HEK293 (cell line): ENCODE data around the gene MAP2.

ENCODE experiments used
- CTCF ChIP-seq: fragments of 450-650 bp; formaldehyde crosslinking; IDR thresholded peaks from 2 replicates; pipeline ENCODE4 v1.5.1; 2016; ENCODE audit warnings: missing biosample characterization, missing genetic modification characterization
- GLIS2 ChIP-seq: fragments of 450-650 bp; formaldehyde crosslinking; IDR thresholded peaks from 2 replicates; pipeline ENCODE4 v1.5.1; 2016; ENCODE audit warnings: missing biosample characterization, missing genetic modification characterization
- KLF1 ChIP-seq: fragments of 450-650 bp; formaldehyde crosslinking; IDR thresholded peaks from 2 replicates; pipeline ENCODE4 v1.5.1; 2016; ENCODE audit warnings: missing biosample characterization, missing genetic modification characterization
- KLF8 ChIP-seq: fragments of 450-650 bp; formaldehyde crosslinking; IDR thresholded peaks from 2 replicates; pipeline ENCODE4 v1.5.1; 2016; ENCODE audit warnings: missing biosample characterization, missing genetic modification characterization
- OVOL3 ChIP-seq: fragments of 450-650 bp; formaldehyde crosslinking; IDR thresholded peaks from 2 replicates; pipeline ENCODE4 v1.5.1; 2016; ENCODE audit warnings: missing biosample characterization, missing genetic modification characterization
- PRDM6 ChIP-seq: fragments of 450-650 bp; formaldehyde crosslinking; IDR thresholded peaks from 2 replicates; pipeline ENCODE4 v1.5.1; 2017; ENCODE audit warnings: missing biosample characterization, missing genetic modification characterization
- REPIN1 ChIP-seq: fragments of 450-650 bp; formaldehyde crosslinking; IDR thresholded peaks from 2 replicates; pipeline ENCODE4 v1.5.1; 2017; ENCODE audit warnings: missing biosample characterization, missing genetic modification characterization, low read depth
- SCRT1 ChIP-seq: fragments of 450-650 bp; formaldehyde crosslinking; IDR thresholded peaks from 2 replicates; pipeline ENCODE4 v1.5.1; 2016; ENCODE audit warnings: missing biosample characterization, missing genetic modification characterization, borderline replicate concordance
- SP3 ChIP-seq: fragments of 450-650 bp; formaldehyde crosslinking; IDR thresholded peaks from 2 replicates; pipeline ENCODE4 v1.5.1; 2016; ENCODE audit warnings: missing biosample characterization, missing genetic modification characterization
- ZBTB1 ChIP-seq: fragments of 450-650 bp; formaldehyde crosslinking; IDR thresholded peaks from 2 replicates; pipeline ENCODE4 v1.5.1; 2016; ENCODE audit warnings: missing biosample characterization, missing genetic modification characterization
- ZBTB21 ChIP-seq: fragments of 450-650 bp; formaldehyde crosslinking; IDR thresholded peaks from 2 replicates; pipeline ENCODE4 v1.5.1; 2017; ENCODE audit warnings: missing biosample characterization, missing genetic modification characterization
- ZBTB49 ChIP-seq: fragments of 450-650 bp; formaldehyde crosslinking; IDR thresholded peaks from 2 replicates; pipeline ENCODE4 v1.5.1; 2016; ENCODE audit warnings: missing biosample characterization, missing genetic modification characterization, low read depth
- ZBTB7A ChIP-seq: fragments of 450-650 bp; formaldehyde crosslinking; IDR thresholded peaks from 2 replicates; pipeline ENCODE4 v1.5.1; 2016; ENCODE audit warnings: low read depth, missing biosample characterization, missing genetic modification characterization
- ZNF169 ChIP-seq: fragments of 450-650 bp; formaldehyde crosslinking; IDR thresholded peaks from 2 replicates; pipeline ENCODE4 v1.5.1; 2016; ENCODE audit warnings: missing biosample characterization, missing genetic modification characterization
- ZNF18 ChIP-seq: fragments of 450-650 bp; formaldehyde crosslinking; IDR thresholded peaks from 2 replicates; pipeline ENCODE4 v1.5.1; 2016; ENCODE audit warnings: missing biosample characterization, missing genetic modification characterization
- ZNF211 ChIP-seq: fragments of 450-650 bp; formaldehyde crosslinking; IDR thresholded peaks from 2 replicates; pipeline ENCODE4 v1.5.1; 2016; ENCODE audit warnings: low read depth, missing biosample characterization, missing genetic modification characterization
- ZNF23 ChIP-seq: fragments of 450-650 bp; formaldehyde crosslinking; IDR thresholded peaks from 2 replicates; pipeline ENCODE4 v1.5.1; 2016; ENCODE audit warnings: missing biosample characterization, missing genetic modification characterization, borderline replicate concordance
- ZNF24 ChIP-seq: fragments of 450-650 bp; formaldehyde crosslinking; IDR thresholded peaks from 2 replicates; pipeline ENCODE4 v1.5.1; 2016; ENCODE audit warnings: missing biosample characterization, missing genetic modification characterization
- ZNF26 ChIP-seq: fragments of 450-650 bp; formaldehyde crosslinking; IDR thresholded peaks from 2 replicates; pipeline ENCODE4 v1.5.1; 2016; ENCODE audit warnings: missing biosample characterization, missing genetic modification characterization
- ZNF274 ChIP-seq, 2 experiments: fragments of 200-500 bp in 1 of 2; fragments of 450-650 bp in 1 of 2; sonication (Bioruptor generic) in 1 of 2; formaldehyde crosslinking in 1 of 2; IDR thresholded peaks; 2 replicates each; pipeline versions ENCODE4 v1.5.1 to v1.6.1; 2014 to 2016; ENCODE audit warnings: borderline replicate concordance in 1 of 2, inconsistent platforms in 1 of 2, low read length in 1 of 2, missing biosample characterization in 1 of 2, missing genetic modification characterization in 1 of 2
- ZNF423 ChIP-seq: fragments of 450-650 bp; formaldehyde crosslinking; IDR thresholded peaks from 2 replicates; pipeline ENCODE4 v1.5.1; 2016; ENCODE audit warnings: missing biosample characterization, missing genetic modification characterization
- ZNF501 ChIP-seq: fragments of 450-650 bp; formaldehyde crosslinking; IDR thresholded peaks from 2 replicates; pipeline ENCODE4 v1.5.1; 2016; ENCODE audit warnings: missing biosample characterization, missing genetic modification characterization
- ZNF510 ChIP-seq: fragments of 450-650 bp; formaldehyde crosslinking; IDR thresholded peaks from 2 replicates; pipeline ENCODE4 v1.5.1; 2018; ENCODE audit warnings: mild to moderate bottlenecking, missing genetic modification characterization, missing biosample characterization; ENCODE audit not compliant: insufficient replicate concordance
- ZNF544 ChIP-seq: fragments of 450-650 bp; formaldehyde crosslinking; IDR thresholded peaks from 2 replicates; pipeline ENCODE4 v1.5.0; 2017; ENCODE audit warnings: missing biosample characterization, missing genetic modification characterization
- ZNF626 ChIP-seq: fragments of 450-650 bp; sonication (Bioruptor Pico); formaldehyde crosslinking; IDR thresholded peaks from 2 replicates; pipeline ENCODE4 v1.5.1; 2018; ENCODE audit warnings: missing biosample characterization, missing genetic modification characterization, inconsistent platforms
- ZNF654 ChIP-seq: fragments of 450-650 bp; formaldehyde crosslinking; IDR thresholded peaks from 2 replicates; pipeline ENCODE4 v1.5.1; 2016; ENCODE audit warnings: low read depth, missing biosample characterization, missing genetic modification characterization
- ZNF664 ChIP-seq: fragments of 450-650 bp; formaldehyde crosslinking; IDR thresholded peaks from 2 replicates; pipeline ENCODE4 v1.5.1; 2016; ENCODE audit warnings: missing biosample characterization, missing genetic modification characterization
- ZNF677 ChIP-seq: fragments of 450-650 bp; IDR thresholded peaks from 2 replicates; pipeline ENCODE4 v1.5.0; 2018; ENCODE audit warnings: missing biosample characterization, mild to moderate bottlenecking, missing genetic modification characterization, moderate library complexity
- ZNF704 ChIP-seq: fragments of 450-650 bp; formaldehyde crosslinking; IDR thresholded peaks from 2 replicates; pipeline ENCODE4 v1.5.1; 2016; ENCODE audit warnings: missing biosample characterization, missing genetic modification characterization
- ZNF843 ChIP-seq: fragments of 450-650 bp; formaldehyde crosslinking; IDR thresholded peaks from 2 replicates; pipeline ENCODE4 v1.5.1; 2016; ENCODE audit warnings: missing biosample characterization, missing genetic modification characterization

The MAP2 gene

GRCh38 chr2:209476367-209477208 lies 52.7 kb downstream of the MAP2 start (continued):
- TF ChIP-seq ZNF18 (tag by site-specific recombination), result no peak
- TF ChIP-seq CTCF (tag by site-specific recombination), result no peak
- no peak for TF ChIP-seq ZNF274 (IDR thresholded peaks at IDR 0.05; ENCODE audit: low read length)
- no peak for TF ChIP-seq ZNF274 (tag by site-specific recombination; IDR thresholded peaks at IDR 0.05; ENCODE audit: borderline replicate concordance)
- TF ChIP-seq ZBTB7A (tag by site-specific recombination), result no peak
- peak; percentile 64 for TF ChIP-seq KLF8 (tag by site-specific recombination)
- no peak for TF ChIP-seq ZNF423
- no peak for TF ChIP-seq KLF1
- TF ChIP-seq SP3 (tag by site-specific recombination), result no peak
- no peak for TF ChIP-seq ZNF626 (tag by site-specific recombination)
- no peak for TF ChIP-seq ZBTB1 (tag by site-specific recombination)
- peak; percentile 98 for TF ChIP-seq PRDM6
- no peak for TF ChIP-seq REPIN1 (tag by site-specific recombination)
- peak; percentile 63 for TF ChIP-seq SCRT1 (tag by site-specific recombination)
- TF ChIP-seq ZNF843, result peak; percentile 96
- TF ChIP-seq ZNF544 (tag by site-specific recombination), result no peak
- TF ChIP-seq ZNF664 (tag by site-specific recombination), result no peak; the same call in 1 of the 2 replicates
- no peak for TF ChIP-seq ZNF677 (tag by site-specific recombination)
- no peak for TF ChIP-seq ZNF23 (tag by site-specific recombination)
- no peak for TF ChIP-seq ZNF169 (tag by site-specific recombination)
- no peak for TF ChIP-seq ZNF704 (tag by site-specific recombination)
- TF ChIP-seq ZNF24, result peak; percentile 65; the same call in 1 of the 2 replicates
- no peak for TF ChIP-seq ZNF211
- no peak for TF ChIP-seq ZNF510
- no peak for TF ChIP-seq ZBTB49
- TF ChIP-seq ZBTB21 (tag by site-specific recombination), result peak; percentile 86
- TF ChIP-seq OVOL3 (tag by site-specific recombination), result no peak
- no peak for TF ChIP-seq ZNF501 (tag by site-specific recombination)
- no peak for TF ChIP-seq ZNF654 (tag by site-specific recombination)
- no peak for TF ChIP-seq GLIS2 (tag by site-specific recombination)
- no peak for TF ChIP-seq ZNF26
